Measurements from ENCODE around the gene VSIG8.

Gene VSIG8

DNA sequence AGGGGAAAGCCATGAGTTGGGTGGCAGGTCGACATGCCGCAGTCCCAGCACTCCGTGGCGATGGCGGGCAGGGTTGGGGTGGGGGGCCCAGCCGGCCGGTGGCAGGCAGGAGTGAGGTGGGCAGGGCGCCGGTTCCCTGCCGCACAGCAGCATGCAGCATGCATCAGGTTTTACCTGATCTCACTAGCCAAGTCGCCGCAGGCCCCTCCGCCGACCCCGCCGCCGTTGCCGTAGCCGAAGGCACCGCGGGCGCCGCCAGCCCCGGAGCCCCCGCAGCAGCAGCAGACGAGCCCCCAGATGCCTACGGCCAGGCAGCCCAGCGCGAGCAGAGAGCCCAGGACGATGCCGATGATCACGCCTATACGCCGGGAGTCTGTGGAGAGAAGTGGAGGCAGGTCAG is 6.7 kb downstream of the VSIG8 start:
- TF ChIP-seq, protein P1, sequence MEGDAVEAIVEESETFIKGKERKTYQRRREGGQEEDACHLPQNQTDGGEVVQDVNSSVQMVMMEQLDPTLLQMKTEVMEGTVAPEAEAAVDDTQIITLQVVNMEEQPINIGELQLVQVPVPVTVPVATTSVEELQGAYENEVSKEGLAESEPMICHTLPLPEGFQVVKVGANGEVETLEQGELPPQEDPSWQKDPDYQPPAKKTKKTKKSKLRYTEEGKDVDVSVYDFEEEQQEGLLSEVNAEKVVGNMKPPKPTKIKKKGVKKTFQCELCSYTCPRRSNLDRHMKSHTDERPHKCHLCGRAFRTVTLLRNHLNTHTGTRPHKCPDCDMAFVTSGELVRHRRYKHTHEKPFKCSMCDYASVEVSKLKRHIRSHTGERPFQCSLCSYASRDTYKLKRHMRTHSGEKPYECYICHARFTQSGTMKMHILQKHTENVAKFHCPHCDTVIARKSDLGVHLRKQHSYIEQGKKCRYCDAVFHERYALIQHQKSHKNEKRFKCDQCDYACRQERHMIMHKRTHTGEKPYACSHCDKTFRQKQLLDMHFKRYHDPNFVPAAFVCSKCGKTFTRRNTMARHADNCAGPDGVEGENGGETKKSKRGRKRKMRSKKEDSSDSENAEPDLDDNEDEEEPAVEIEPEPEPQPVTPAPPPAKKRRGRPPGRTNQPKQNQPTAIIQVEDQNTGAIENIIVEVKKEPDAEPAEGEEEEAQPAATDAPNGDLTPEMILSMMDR (IDR thresholded peaks at IDR 0.05; ENCODE audit: insufficient read depth, low read length, poor library complexity, severe bottlenecking): no peak
- Histone ChIP-seq H3K27me3 (replicated peaks; ENCODE audit: control insufficient read depth, insufficient read depth, low read length) (peaks cover 1% of the 10 kb centered on the region; the same call in 1 of the 2 replicates), H3K4me3 (replicated peaks; ENCODE audit: low read depth, low read length) (no peak overlapping the region), H3K36me3 (ENCODE audit: control insufficient read depth, insufficient read depth, low read length) (no peaks in the 10 kb centered on the region)
- DNase-seq (ENCODE audit: extremely low read depth, insufficient read length): no peak

GRCh38 chr1:159854693-159855192 is 7.7 kb downstream of the VSIG8 start:
- peak overlapping the region; percentile 48 for H3K4me3 ChIP-seq (replicated peaks; ENCODE audit: low read depth, low read length)
- peak; percentile 76 for DNase-seq (ENCODE audit: extremely low read depth, insufficient read length)
- TF ChIP-seq, protein P1 (IDR thresholded peaks at IDR 0.05; ENCODE audit: insufficient read depth, low read length, poor library complexity, severe bottlenecking): no peak
- H3K36me3 ChIP-seq (ENCODE audit: control insufficient read depth, insufficient read depth, low read length): no peaks in the 10 kb centered on the region
- no peaks in the 10 kb centered on the region; the same call in 1 of the 2 replicates for H3K27me3 ChIP-seq (replicated peaks; ENCODE audit: control insufficient read depth, insufficient read depth, low read length)

- peak overlapping the region; percentile 48 for H3K4me3 ChIP-seq (replicated peaks; ENCODE audit: low read depth, low read length)
- DNase-seq (ENCODE audit: extremely low read depth, insufficient read length): no peak
- H3K27me3 ChIP-seq (replicated peaks; ENCODE audit: control insufficient read depth, insufficient read depth, low read length): no peaks in the 10 kb centered on the region; the same call in 1 of the 2 replicates
- TF ChIP-seq, protein P1 (IDR thresholded peaks at IDR 0.05; ENCODE audit: insufficient read depth, low read length, poor library complexity, severe bottlenecking): no peak
- no peaks in the 10 kb centered on the region for H3K36me3 ChIP-seq (ENCODE audit: control insufficient read depth, insufficient read depth, low read length)
Measured at GRCh38 chr1:159854116-159854692, 8.3 kb downstream of the VSIG8 start.

- Histone ChIP-seq H3K36me3 (ENCODE audit: control insufficient read depth, insufficient read depth, low read length) (no peaks in the 10 kb centered on the region), H3K4me3 (replicated peaks; ENCODE audit: low read depth, low read length) (no peak overlapping the region), H3K27me3 (replicated peaks; ENCODE audit: control insufficient read depth, insufficient read depth, low read length) (no peaks in the 10 kb centered on the region; the same call in 1 of the 2 replicates)
- TF ChIP-seq, protein P1 (IDR thresholded peaks at IDR 0.05; ENCODE audit: insufficient read depth, low read length, poor library complexity, severe bottlenecking): no peak
- no peak for DNase-seq (ENCODE audit: extremely low read depth, insufficient read length)
Measured at GRCh38 chr1:159853417-159854115, 8.9 kb downstream of the VSIG8 start.

- H3K4me3 ChIP-seq (replicated peaks; ENCODE audit: low read depth, low read length): no peak overlapping the region
- no peaks in the 10 kb centered on the region; the same call in 1 of the 2 replicates for H3K27me3 ChIP-seq (replicated peaks; ENCODE audit: control insufficient read depth, insufficient read depth, low read length)
- DNase-seq (ENCODE audit: extremely low read depth, insufficient read length): no peak
- no peaks in the 10 kb centered on the region for H3K36me3 ChIP-seq (ENCODE audit: control insufficient read depth, insufficient read depth, low read length)
- TF ChIP-seq, protein P1 (IDR thresholded peaks at IDR 0.05; ENCODE audit: insufficient read depth, low read length, poor library complexity, severe bottlenecking): peak; percentile 32
Measured at GRCh38 chr1:159851407-159851806, 11.1 kb downstream of the VSIG8 start.
